Measurements from ENCODE around the gene KLHL6. TPM values are rescaled to one million over a fixed set of nuclear protein-coding genes. Genes with fewer than 3 reads are reported as not detected.

The KLHL6 gene
- total RNA-seq, 2 donors from 2014 or later = 0.33 to 0.40 TPM

- peaks cover 8% of the 10 kb centered on the region for H3K36me3 ChIP-seq (ENCODE audit: control insufficient read depth, insufficient read depth, low read length)
- H3K27ac Mint-ChIP-seq = no peak overlapping the region
- H3K27me3 Mint-ChIP-seq (ENCODE audit: insufficient read depth) = no peaks in the 10 kb centered on the region
- no peak overlapping the region for H3K9ac ChIP-seq (ENCODE audit: extremely low read depth, low read length, poor library complexity, severe bottlenecking)
- TF ChIP-seq, protein P1, sequence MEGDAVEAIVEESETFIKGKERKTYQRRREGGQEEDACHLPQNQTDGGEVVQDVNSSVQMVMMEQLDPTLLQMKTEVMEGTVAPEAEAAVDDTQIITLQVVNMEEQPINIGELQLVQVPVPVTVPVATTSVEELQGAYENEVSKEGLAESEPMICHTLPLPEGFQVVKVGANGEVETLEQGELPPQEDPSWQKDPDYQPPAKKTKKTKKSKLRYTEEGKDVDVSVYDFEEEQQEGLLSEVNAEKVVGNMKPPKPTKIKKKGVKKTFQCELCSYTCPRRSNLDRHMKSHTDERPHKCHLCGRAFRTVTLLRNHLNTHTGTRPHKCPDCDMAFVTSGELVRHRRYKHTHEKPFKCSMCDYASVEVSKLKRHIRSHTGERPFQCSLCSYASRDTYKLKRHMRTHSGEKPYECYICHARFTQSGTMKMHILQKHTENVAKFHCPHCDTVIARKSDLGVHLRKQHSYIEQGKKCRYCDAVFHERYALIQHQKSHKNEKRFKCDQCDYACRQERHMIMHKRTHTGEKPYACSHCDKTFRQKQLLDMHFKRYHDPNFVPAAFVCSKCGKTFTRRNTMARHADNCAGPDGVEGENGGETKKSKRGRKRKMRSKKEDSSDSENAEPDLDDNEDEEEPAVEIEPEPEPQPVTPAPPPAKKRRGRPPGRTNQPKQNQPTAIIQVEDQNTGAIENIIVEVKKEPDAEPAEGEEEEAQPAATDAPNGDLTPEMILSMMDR (conservative IDR thresholded peaks at IDR 0.05) = no peak
- H3K9me3 ChIP-seq (ENCODE audit: control insufficient read depth, low read length) = peaks cover 12% of the 10 kb centered on the region
- H3K9me3 Mint-ChIP-seq = peaks cover 3% of the 10 kb centered on the region
- H3K27ac ChIP-seq (ENCODE audit: low read depth, low read length) = peak overlapping the region; percentile 72
- no peak overlapping the region for H3K4me3 Mint-ChIP-seq
- no peaks in the 10 kb centered on the region for H3K27me3 ChIP-seq (ENCODE audit: control insufficient read depth, insufficient read depth, low read length, poor library complexity, severe bottlenecking)
- H3K4me1 Mint-ChIP-seq = no peaks in the 10 kb centered on the region
- H3K4me1 ChIP-seq (ENCODE audit: control insufficient read depth, insufficient read depth, low read length) = no peaks in the 10 kb centered on the region
- WGBS, 2 experiments (ENCODE audit: insufficient coverage in 1 of 2, insufficient read length in 1 of 2) = 94% methylated on average over 2 to 6 of the region's 7 CpGs
- H3K4me3 ChIP-seq (ENCODE audit: low read length) = no peak overlapping the region
- DNase-seq = no peak
- peaks cover 12% of the 10 kb centered on the region for H3K36me3 Mint-ChIP-seq (ENCODE audit: low read depth)
Measured at GRCh38 chr3:183460081-183461055, 95.1 kb downstream of the KLHL6 start.

DNA sequence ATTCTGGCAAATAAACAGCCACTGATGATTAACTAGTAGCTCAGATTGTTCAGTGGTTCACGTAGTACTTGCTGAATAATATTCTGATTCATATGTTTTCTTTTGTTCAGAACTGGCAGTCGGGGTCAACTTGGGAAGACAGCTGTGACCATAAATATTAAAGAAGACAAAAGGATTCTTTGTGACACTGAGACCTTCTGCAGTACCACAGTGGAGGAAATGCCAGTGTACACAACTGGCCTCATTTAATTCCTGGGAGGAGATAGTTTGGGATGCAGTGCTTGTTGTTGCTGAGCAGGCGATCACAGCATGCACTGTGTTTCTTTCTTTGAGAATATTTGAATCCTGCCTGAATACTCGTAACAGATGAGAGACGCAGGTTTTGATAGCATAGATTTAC is 100.4 kb downstream of the KLHL6 start:
- H3K9ac ChIP-seq (ENCODE audit: extremely low read depth, low read length, poor library complexity, severe bottlenecking) = no peak overlapping the region
- 75 to 94% methylated on average over 5 of the region's 5 CpGs for WGBS, 2 experiments (ENCODE audit: insufficient coverage in 1 of 2, insufficient read length in 1 of 2)

GRCh38 chr3:183454064-183454463 is 101.4 kb downstream of the KLHL6 start:
- DNase-seq = no peak
- Histone ChIP-seq H3K27me3 (ENCODE audit: control insufficient read depth, insufficient read depth, low read length, poor library complexity, severe bottlenecking) (no peaks in the 10 kb centered on the region), H3K4me1 (ENCODE audit: control insufficient read depth, insufficient read depth, low read length) (no peaks in the 10 kb centered on the region), H3K36me3 (ENCODE audit: control insufficient read depth, insufficient read depth, low read length) (peaks cover 62% of the 10 kb centered on the region), H3K9ac (ENCODE audit: extremely low read depth, low read length, poor library complexity, severe bottlenecking) (no peak overlapping the region), H3K4me3 (ENCODE audit: low read length) (no peak overlapping the region), H3K9me3 (ENCODE audit: control insufficient read depth, low read length) (no peaks in the 10 kb centered on the region), H3K27ac (ENCODE audit: low read depth, low read length) (no peak overlapping the region)
- Mint-ChIP-seq H3K27ac (no peak overlapping the region), H3K4me3 (no peak overlapping the region), H3K9me3 (no peaks in the 10 kb centered on the region), H3K36me3 (ENCODE audit: low read depth) (peaks cover 61% of the 10 kb centered on the region), H3K27me3 (ENCODE audit: insufficient read depth) (no peaks in the 10 kb centered on the region), H3K4me1 (peaks cover 6% of the 10 kb centered on the region)
- 88 to 100% methylated on average over 1 to 4 of the region's 4 CpGs for WGBS, 2 experiments (ENCODE audit: insufficient coverage in 1 of 2, insufficient read length in 1 of 2)
- TF ChIP-seq, protein P1 (conservative IDR thresholded peaks at IDR 0.05) = no peak

More for the DNA sequence above, 100.4 kb downstream of the KLHL6 start:
- peaks cover 57% of the 10 kb centered on the region for H3K36me3 ChIP-seq (ENCODE audit: control insufficient read depth, insufficient read depth, low read length)
- no peaks in the 10 kb centered on the region for H3K9me3 Mint-ChIP-seq
- H3K27me3 Mint-ChIP-seq (ENCODE audit: insufficient read depth) = no peaks in the 10 kb centered on the region
- no peaks in the 10 kb centered on the region for H3K4me1 ChIP-seq (ENCODE audit: control insufficient read depth, insufficient read depth, low read length)
- peaks cover 57% of the 10 kb centered on the region for H3K36me3 Mint-ChIP-seq (ENCODE audit: low read depth)
- H3K9me3 ChIP-seq (ENCODE audit: control insufficient read depth, low read length) = peaks cover 4% of the 10 kb centered on the region
- H3K4me3 Mint-ChIP-seq = no peak overlapping the region
- H3K4me1 Mint-ChIP-seq = peaks cover under 1% of the 10 kb centered on the region
- peak overlapping the region; percentile 75 for H3K27ac ChIP-seq (ENCODE audit: low read depth, low read length)
- H3K4me3 ChIP-seq (ENCODE audit: low read length) = no peak overlapping the region
- no peak overlapping the region for H3K27ac Mint-ChIP-seq
- no peak for DNase-seq
- H3K27me3 ChIP-seq (ENCODE audit: control insufficient read depth, insufficient read depth, low read length, poor library complexity, severe bottlenecking) = no peaks in the 10 kb centered on the region
- TF ChIP-seq, protein P1 (conservative IDR thresholded peaks at IDR 0.05) = no peak
